ENCODE measurements around the gene NAV2.

NAV2 gene

GRCh38 chr11:20156280-20156875, 443.7 kb downstream of the NAV2 start:
- H3K4me3 ChIP-seq (ENCODE audit: low read depth, low read length): no peak overlapping the region
- DNase-seq (ENCODE audit: low read depth): no peak
- TF ChIP-seq CTCF (conservative IDR thresholded peaks at IDR 0.05; ENCODE audit: low read depth, low read length): no peak

- TF ChIP-seq CTCF (conservative IDR thresholded peaks at IDR 0.05; ENCODE audit: low read depth, low read length): no peak
- H3K4me3 ChIP-seq (ENCODE audit: low read depth, low read length): no peak overlapping the region
- DNase-seq (ENCODE audit: low read depth): no peak
Measured at GRCh38 chr11:20156876-20157613, 444.4 kb downstream of the NAV2 start.

GRCh38 chr11:20157728-20158127, 445.1 kb downstream of the NAV2 start:
- TF ChIP-seq CTCF (conservative IDR thresholded peaks at IDR 0.05; ENCODE audit: low read depth, low read length): no peak
- no peak for DNase-seq (ENCODE audit: low read depth)
- H3K4me3 ChIP-seq (ENCODE audit: low read depth, low read length): no peak overlapping the region

- DNase-seq (ENCODE audit: low read depth): peak; percentile 73
- TF ChIP-seq CTCF (conservative IDR thresholded peaks at IDR 0.05; ENCODE audit: low read depth, low read length): no peak
- H3K4me3 ChIP-seq (ENCODE audit: low read depth, low read length): no peak overlapping the region
Measured at GRCh38 chr11:20158597-20159257, 446.1 kb downstream of the NAV2 start.

GRCh38 chr11:20159466-20160381, 447.1 kb downstream of the NAV2 start:
- no peak overlapping the region for H3K4me3 ChIP-seq (ENCODE audit: low read depth, low read length)
- TF ChIP-seq CTCF (conservative IDR thresholded peaks at IDR 0.05; ENCODE audit: low read depth, low read length): no peak
- no peak for DNase-seq (ENCODE audit: low read depth)

- no peak for DNase-seq (ENCODE audit: low read depth)
- no peak for TF ChIP-seq CTCF (conservative IDR thresholded peaks at IDR 0.05; ENCODE audit: low read depth, low read length)
- no peak within 1 kb of the TSS for H3K4me3 ChIP-seq (ENCODE audit: low read depth, low read length)
Measured at GRCh38 chr11:20160425-20161229, 448.0 kb downstream of the NAV2 start, which contains the start of gene DBX1. Gene DBX1, minus strand, starts transcription at chr11:20160475. Its CDS starts 151 bp downstream, at chr11:20160324.
